GM12873 (cell line): ENCODE results near the gene ZNF768.

Source experiments
- CTCF ChIP-seq: IDR thresholded peaks from 2 replicates; pipeline ENCODE4 v1.5.1; 2012; ENCODE audit warnings: low read depth, mild to moderate bottlenecking, moderate library complexity, low read length, control low read depth; ENCODE audit not compliant: insufficient read depth; ENCODE audit errors: missing control alignments

Gene ZNF768

GRCh38 chr16:30494709-30495108, 31.7 kb downstream of the ZNF768 start:
- TF ChIP-seq CTCF = no peak

DNA sequence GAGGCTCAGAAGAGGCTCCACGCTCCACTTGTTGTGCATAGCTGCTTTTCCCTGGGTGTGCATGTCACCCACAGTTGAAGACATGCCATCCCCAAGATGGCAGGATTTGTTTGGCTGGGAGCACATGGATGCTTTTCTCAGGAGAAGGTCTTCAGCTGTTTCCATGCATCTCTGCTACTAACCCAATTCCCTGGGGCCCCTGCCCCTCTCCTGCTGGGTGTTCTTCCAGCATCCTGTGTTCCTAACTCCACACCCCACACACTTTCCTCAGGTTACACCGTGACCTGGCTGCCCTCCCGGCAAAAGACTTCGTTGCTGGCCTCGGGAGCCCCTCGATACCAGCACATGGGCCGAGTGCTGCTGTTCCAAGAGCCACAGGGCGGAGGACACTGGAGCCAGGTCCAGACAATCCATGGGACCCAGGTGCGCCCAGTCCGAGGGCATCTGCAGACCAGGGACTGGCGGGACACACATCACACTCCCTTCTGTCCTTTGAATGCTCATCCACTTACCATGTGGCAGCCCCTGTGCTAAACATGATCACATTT, 32.4 kb downstream of the ZNF768 start:
- no peak for TF ChIP-seq CTCF

DNA sequence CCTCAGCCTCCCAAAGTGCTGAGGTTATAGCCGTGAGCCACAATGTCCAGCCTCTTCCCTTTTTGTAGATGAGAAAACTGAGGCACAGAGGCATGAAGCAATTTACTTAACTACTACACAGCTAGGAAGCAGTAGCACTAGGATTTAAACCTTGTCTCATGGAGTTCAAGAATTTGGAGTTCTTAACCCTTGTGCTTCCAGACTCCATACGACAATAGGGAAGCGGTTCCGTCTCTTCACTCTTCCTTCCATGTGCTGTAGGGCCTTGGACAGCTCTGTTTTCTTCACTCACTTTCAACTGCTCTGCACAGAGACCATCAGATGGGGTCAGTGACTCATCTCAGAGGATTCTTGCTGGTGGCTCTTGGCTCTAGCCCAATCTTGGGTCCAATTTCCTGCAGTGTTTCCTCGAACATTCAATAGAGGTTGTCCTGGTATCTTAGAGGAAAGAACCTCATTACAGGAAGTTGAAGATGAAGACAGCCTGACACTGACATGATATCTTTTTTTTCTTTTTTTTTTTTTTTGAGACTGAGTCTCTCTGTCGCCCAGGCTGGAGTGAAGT, 34.5 kb downstream of the ZNF768 start:
- no peak for TF ChIP-seq CTCF

DNA sequence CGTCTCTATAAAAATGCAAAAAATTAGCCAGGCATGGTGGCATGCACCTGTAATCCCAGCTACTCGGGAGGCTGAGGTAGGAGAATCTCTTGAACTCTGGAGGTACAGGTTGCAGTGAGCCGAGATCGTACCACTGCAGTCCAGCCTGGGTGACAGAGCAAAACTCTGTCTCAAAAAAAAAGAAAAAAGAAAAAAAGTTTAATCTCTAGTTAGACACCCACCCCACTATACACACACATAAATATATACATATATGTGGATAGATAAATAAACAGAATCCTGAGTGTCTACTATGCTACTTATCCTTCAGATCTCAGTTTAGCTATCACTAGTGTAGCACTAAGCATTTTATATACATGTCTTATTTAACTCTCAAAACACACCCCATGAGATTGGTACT, 35.1 kb downstream of the ZNF768 start:
- TF ChIP-seq CTCF = no peak

- TF ChIP-seq CTCF = no peak
Observed at GRCh38 chr16:30490210-30490609, 36.2 kb downstream of the ZNF768 start.

GRCh38 chr16:30488764-30489605, 37.4 kb downstream of the ZNF768 start:
- no peak for TF ChIP-seq CTCF

- TF ChIP-seq CTCF = no peak
Observed at GRCh38 chr16:30485818-30486436, 40.4 kb downstream of the ZNF768 start.
